Cardiac muscle cell (in vitro differentiated cells and primary cell): ENCODE results near the gene AUH. TPM values are rescaled to one million over a fixed set of nuclear protein-coding genes. Genes with fewer than 3 reads are reported as not detected.

Source experiments
- DNase-seq, 2 donors: peaks; one replicate each; pipeline versions ENCODE4 v3.0.0 to v3.0.0-alpha.2; 2010 to 2017; ENCODE audit warnings: low read depth in 1 of 2, low spot score in 1 of 2
- H3K27ac ChIP-seq: fragments of 200-600 bp; sonication (generic); 2 replicates; pipeline ENCODE4 v1.5.1; 2016
- H3K27me3 ChIP-seq: fragments of 200-600 bp; sonication (generic); 2 replicates; pipeline ENCODE4 v1.6.0; 2016; ENCODE audit warnings: control low read depth
- H3K36me3 ChIP-seq: fragments of 200-600 bp; sonication (generic); 2 replicates; pipeline ENCODE4 v1.5.1; 2016; ENCODE audit warnings: control low read depth
- H3K4me1 ChIP-seq: fragments of 200-600 bp; sonication (generic); 2 replicates; pipeline ENCODE4 v1.8.1; 2017; ENCODE audit warnings: low read depth, mild to moderate bottlenecking, mixed run types
- H3K4me3 ChIP-seq: fragments of 200-600 bp; sonication (generic); 2 replicates; pipeline ENCODE4 v1.5.1; 2016; ENCODE audit warnings: mild to moderate bottlenecking
- H3K9me3 ChIP-seq: fragments of 200-600 bp; sonication (generic); 2 replicates; pipeline ENCODE4 v1.5.1; 2017; ENCODE audit warnings: low read depth, mild to moderate bottlenecking, control low read depth
- CTCF ChIP-seq: IDR thresholded peaks from 2 replicates; pipeline ENCODE4 v1.5.1; 2012; ENCODE audit warnings: low read depth, mild to moderate bottlenecking, low read length
- polyA plus RNA-seq: library from polyadenylated mRNA; unstranded; fragments of >200 nt; fragmentation: Nextera tagmentation; extraction: Ambion mirVana; gene quantifications from 2 replicates; pipeline ENCODE4 v1.2.1, GENCODE V29; 2016
- total RNA-seq: library from RNA; depleted of rRNA; stranded (reverse); fragments of >200 nt; gene quantifications from 2 replicates; pipeline ENCODE4 v1.2.3, GENCODE V29; 2016

Gene AUH
- total and polyA plus RNA-seq, 2 experiments from 2014 or later: 52.0 to 68.8 TPM

- peaks cover 17% of the 10 kb centered on the region for H3K4me1 ChIP-seq
- peak; percentile 23 to 84 for DNase-seq
- H3K9me3 ChIP-seq: no peaks in the 10 kb centered on the region
- no peaks in the 10 kb centered on the region for H3K27me3 ChIP-seq
- TF ChIP-seq CTCF: no peak
- H3K4me3 ChIP-seq: no peak overlapping the region
- no peaks in the 10 kb centered on the region for H3K36me3 ChIP-seq
- H3K27ac ChIP-seq: peak overlapping the region; percentile 88
Observed at GRCh38 chr9:91207729-91208418, 153.8 kb downstream of the AUH start.

- DNase-seq: no peak
- Histone ChIP-seq H3K27me3 (no peaks in the 10 kb centered on the region), H3K4me1 (peaks cover 17% of the 10 kb centered on the region), H3K4me3 (no peak overlapping the region), H3K27ac (peak overlapping the region; percentile 88), H3K9me3 (no peaks in the 10 kb centered on the region), H3K36me3 (no peaks in the 10 kb centered on the region)
- no peak for TF ChIP-seq CTCF
Observed at GRCh38 chr9:91207397-91207728, 154.4 kb downstream of the AUH start.

GRCh38 chr9:91206806-91207205, 154.9 kb downstream of the AUH start:
- no peak for DNase-seq
- Histone ChIP-seq H3K4me3 (no peak overlapping the region), H3K4me1 (peaks cover 17% of the 10 kb centered on the region), H3K27me3 (no peaks in the 10 kb centered on the region), H3K9me3 (no peaks in the 10 kb centered on the region), H3K27ac (no peak overlapping the region), H3K36me3 (no peaks in the 10 kb centered on the region)
- TF ChIP-seq CTCF: no peak

DNA sequence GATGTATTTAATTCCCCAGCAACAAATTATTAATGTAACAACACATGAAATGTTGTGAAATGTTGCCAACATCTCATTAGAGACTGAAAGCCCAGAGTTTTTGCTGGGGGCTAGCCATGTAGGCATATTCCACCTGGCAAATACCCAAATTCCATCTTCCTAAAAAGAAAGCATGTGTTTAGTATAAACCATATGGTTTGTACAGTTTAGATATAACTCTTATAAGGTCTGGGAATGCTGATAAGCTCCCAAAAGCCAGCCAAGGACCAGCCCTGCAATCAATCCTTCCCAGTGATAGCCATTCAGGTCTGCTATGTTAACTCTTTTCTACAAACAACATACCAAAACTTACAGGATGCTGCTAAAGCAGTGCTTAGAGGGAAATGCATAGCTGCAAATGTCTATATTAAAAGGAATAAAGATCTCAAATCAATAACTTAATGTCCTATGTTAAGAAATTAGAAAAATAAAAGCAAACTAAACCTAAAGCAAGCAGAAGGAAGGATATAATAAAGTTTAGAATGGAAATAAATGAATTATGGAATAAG, 158.9 kb downstream of the AUH start:
- no peak for TF ChIP-seq CTCF
- no peaks in the 10 kb centered on the region for H3K27me3 ChIP-seq
- H3K27ac ChIP-seq: no peak overlapping the region
- H3K4me3 ChIP-seq: no peak overlapping the region
- DNase-seq: no peak
- H3K36me3 ChIP-seq: no peaks in the 10 kb centered on the region
- H3K4me1 ChIP-seq: peaks cover 7% of the 10 kb centered on the region
- no peaks in the 10 kb centered on the region for H3K9me3 ChIP-seq

- no peak for DNase-seq
- Histone ChIP-seq H3K27me3 (no peaks in the 10 kb centered on the region), H3K27ac (no peak overlapping the region), H3K36me3 (no peaks in the 10 kb centered on the region), H3K4me3 (no peak overlapping the region), H3K9me3 (no peaks in the 10 kb centered on the region), H3K4me1 (peaks cover 4% of the 10 kb centered on the region)
- no peak for TF ChIP-seq CTCF
Observed at GRCh38 chr9:91200692-91201336, 160.9 kb downstream of the AUH start.
